ENCODE data around the gene SPSB4. TPM values are rescaled to one million over a fixed set of nuclear protein-coding genes. Genes with fewer than 3 reads are reported as not detected.
A peak's percentile ranks its signal among the peaks of the same experiment; 100 is the strongest.

Gene SPSB4
- total RNA-seq, 1 donor from 2014 or later, result not detected

DNA sequence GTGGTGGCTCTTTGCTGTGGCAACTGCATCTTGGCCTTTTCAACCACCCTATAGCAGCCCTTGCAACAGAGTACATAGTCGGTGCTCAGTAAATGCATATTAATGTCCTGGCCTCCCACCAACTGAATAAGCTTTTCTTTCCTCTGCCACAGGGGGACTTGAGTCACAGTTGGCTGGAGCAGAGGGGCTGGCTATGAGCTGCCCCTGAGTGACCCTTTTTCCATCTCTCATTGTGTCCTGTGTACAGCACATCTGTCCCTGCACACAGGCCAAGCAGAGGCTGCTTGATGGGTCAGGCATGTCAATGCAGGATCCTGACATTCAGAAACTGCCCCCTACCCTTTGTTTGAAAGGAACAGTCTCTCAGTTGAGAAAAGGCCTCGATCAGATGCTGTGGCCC lies 22.4 kb downstream of the SPSB4 start:
- TF ChIP-seq, protein P1, sequence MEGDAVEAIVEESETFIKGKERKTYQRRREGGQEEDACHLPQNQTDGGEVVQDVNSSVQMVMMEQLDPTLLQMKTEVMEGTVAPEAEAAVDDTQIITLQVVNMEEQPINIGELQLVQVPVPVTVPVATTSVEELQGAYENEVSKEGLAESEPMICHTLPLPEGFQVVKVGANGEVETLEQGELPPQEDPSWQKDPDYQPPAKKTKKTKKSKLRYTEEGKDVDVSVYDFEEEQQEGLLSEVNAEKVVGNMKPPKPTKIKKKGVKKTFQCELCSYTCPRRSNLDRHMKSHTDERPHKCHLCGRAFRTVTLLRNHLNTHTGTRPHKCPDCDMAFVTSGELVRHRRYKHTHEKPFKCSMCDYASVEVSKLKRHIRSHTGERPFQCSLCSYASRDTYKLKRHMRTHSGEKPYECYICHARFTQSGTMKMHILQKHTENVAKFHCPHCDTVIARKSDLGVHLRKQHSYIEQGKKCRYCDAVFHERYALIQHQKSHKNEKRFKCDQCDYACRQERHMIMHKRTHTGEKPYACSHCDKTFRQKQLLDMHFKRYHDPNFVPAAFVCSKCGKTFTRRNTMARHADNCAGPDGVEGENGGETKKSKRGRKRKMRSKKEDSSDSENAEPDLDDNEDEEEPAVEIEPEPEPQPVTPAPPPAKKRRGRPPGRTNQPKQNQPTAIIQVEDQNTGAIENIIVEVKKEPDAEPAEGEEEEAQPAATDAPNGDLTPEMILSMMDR (IDR thresholded peaks at IDR 0.05), result no peak
- Histone ChIP-seq H3K4me3 (no peak overlapping the region), H3K9me3 (no peaks in the 10 kb centered on the region), H3K27me3 (no peaks in the 10 kb centered on the region), H3K36me3 (no peaks in the 10 kb centered on the region), H3K27ac (no peak overlapping the region), H3K4me1 (peaks cover 4 to 13% of the 10 kb centered on the region in 2 donors)
- DNase-seq (ENCODE audit: low spot score in 2 of 2), result no peak
- intact Hi-C loops (cut with DNase I), result no loop called here

DNA sequence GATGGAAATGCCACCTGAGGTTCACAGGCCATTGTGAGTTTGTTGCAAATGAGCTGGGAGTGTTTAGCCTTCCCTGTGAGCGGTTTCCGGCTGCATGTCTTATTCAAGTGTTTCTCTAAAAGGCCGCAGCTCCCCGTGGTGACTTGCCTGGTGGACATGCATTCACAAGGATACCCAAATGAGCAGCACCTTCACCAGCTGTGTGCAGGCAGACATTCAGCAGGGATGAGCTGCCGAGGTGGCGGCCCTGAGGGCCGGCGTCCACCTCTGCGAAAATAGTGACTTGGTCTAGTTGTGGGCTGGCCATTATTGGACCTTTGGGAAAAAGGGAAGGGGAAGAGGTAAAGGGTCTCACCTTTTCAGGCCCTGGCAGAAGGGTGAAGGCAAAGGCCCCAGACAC lies 23.4 kb downstream of the SPSB4 start:
- TF ChIP-seq, protein P1 (IDR thresholded peaks at IDR 0.05), result no peak
- Histone ChIP-seq H3K4me3 (no peak overlapping the region), H3K36me3 (no peaks in the 10 kb centered on the region), H3K27ac (no peak overlapping the region), H3K4me1 (peaks cover 4 to 13% of the 10 kb centered on the region in 2 donors), H3K27me3 (no peaks in the 10 kb centered on the region), H3K9me3 (no peaks in the 10 kb centered on the region)
- intact Hi-C loops (cut with DNase I), result no loop called here
- no peak for DNase-seq (ENCODE audit: low spot score in 2 of 2)

DNA sequence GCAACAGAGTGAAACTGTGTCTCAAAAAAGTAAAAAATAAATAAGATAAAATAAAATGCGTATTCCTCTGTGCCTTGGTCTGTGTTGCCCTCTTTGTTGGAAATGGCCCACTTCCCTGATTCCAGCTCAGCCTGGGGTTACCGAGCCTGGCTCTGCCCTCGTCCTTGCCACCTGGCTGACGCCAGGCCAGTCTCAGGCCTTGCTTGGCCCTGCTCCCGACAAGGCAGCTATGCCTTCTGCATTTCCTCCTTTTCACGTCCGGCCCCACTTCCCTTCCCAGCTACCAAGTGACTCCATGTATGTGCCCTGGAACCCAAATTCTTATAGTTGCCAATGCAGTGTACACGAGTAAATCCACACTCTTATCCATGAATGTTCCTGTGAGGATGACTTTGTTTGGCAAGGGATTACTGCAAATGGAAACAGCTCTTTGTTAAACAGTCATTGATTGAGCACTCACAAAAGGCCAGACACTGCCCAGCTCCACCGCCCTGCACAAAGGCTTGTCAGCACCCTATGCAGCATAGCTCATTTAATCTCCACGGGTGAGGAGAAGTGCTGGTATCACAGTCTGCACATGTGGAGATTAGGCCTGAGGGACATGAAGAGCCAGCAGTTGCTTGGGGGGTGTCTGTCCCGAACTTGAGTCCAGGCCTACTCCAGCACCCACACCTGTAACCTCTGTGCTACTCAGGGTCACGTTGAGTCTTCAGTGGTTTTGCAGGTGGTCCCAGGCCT lies 25.1 kb downstream of the SPSB4 start:
- no peaks in the 10 kb centered on the region for H3K36me3 ChIP-seq
- TF ChIP-seq, protein P1 (IDR thresholded peaks at IDR 0.05), result no peak
- DNase-seq (ENCODE audit: low spot score in 2 of 2), result peak in 1 of 2 donors; percentile 62
- H3K27me3 ChIP-seq, result no peaks in the 10 kb centered on the region
- H3K27ac ChIP-seq, result peak overlapping the region in 1 of 2 donors; percentile 57
- H3K4me1 ChIP-seq, result peaks cover 4 to 13% of the 10 kb centered on the region in 2 donors
- H3K9me3 ChIP-seq, result no peaks in the 10 kb centered on the region
- intact Hi-C loops (cut with DNase I), result no loop called here
- peak overlapping the region in 1 of 2 donors; percentile 63 for H3K4me3 ChIP-seq

DNA sequence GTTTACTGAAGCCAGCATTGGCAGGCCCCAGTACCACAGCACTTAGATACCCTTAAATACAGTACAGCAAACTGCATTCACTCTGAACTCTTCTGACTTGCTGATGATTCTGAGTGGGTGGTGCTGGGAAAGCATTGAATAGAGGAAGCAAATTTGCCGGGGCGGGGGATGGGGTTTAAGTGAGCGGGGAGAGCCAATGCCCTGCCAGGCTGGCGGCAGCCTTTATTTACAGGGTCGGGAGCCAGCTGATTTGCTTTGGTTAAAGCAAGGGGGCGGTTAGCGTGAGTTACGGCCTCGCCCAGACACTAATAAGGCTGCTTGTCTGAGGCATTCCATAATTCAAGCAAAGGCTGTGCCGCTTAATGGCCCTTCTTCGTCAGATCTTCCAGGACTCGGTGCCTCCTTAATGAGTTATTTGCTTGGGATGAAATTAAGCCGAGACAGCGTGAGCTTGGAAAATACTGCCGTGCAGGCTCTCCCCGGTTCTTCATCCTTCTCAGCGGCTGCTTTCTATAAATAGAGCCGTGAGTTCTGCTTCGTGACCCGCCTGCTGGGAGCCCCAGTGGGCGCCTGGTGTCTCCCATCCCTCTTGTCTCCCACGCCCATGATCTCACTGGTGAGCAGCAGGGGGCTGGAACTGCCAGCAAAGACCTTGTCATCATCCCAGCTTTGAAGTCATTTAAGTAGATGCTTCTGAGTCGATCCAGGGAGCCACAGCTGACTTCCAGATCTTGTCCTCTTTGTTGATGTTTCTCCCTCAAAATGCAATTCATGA lies 25.8 kb downstream of the SPSB4 start:
- intact Hi-C loops (cut with DNase I), result no loop called here
- TF ChIP-seq, protein P1 (IDR thresholded peaks at IDR 0.05), result no peak
- peak overlapping the region; percentile 22 to 57 for H3K27ac ChIP-seq
- H3K4me1 ChIP-seq, result peaks cover 4 to 13% of the 10 kb centered on the region in 2 donors
- peak in 1 of 2 donors; percentile 68 for DNase-seq (ENCODE audit: low spot score in 2 of 2)
- no peaks in the 10 kb centered on the region for H3K27me3 ChIP-seq
- peak overlapping the region; percentile 32 to 63 for H3K4me3 ChIP-seq
- no peaks in the 10 kb centered on the region for H3K36me3 ChIP-seq
- no peaks in the 10 kb centered on the region for H3K9me3 ChIP-seq

DNA sequence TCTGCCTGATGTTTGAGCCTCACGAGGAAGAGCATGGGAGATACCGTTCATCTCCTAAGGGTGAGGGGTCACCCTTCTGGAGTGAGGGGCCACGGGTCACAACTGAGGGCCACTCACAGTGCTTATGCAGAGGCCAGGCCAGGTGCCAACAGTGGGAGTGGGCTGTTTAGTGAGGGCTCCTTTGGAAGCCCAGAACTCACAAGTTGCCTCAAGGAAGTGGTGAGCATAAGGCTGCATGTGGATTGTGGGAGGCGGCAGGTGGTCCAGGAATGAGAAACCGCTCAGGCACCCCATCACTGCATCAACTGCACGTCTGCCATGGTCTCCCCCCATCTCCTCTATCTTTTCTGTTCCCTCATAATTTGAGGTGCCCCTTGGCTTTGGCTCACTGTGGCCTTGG lies 26.5 kb downstream of the SPSB4 start:
- intact Hi-C loops (cut with DNase I), result no loop called here
- TF ChIP-seq, protein P1 (IDR thresholded peaks at IDR 0.05), result no peak
- Histone ChIP-seq H3K27me3 (no peaks in the 10 kb centered on the region), H3K27ac (peak overlapping the region; percentile 22 to 57), H3K4me1 (peaks cover 4 to 13% of the 10 kb centered on the region in 2 donors), H3K9me3 (no peaks in the 10 kb centered on the region), H3K36me3 (no peaks in the 10 kb centered on the region), H3K4me3 (no peak overlapping the region)
- DNase-seq (ENCODE audit: low spot score in 2 of 2), result peak in 1 of 2 donors; percentile 25
